ENCODE results near the gene BMPR2.
"Not testable (repeated sequence)": the region's sequence is repeated elsewhere in the genome, so short reads cannot be mapped to it uniquely, and the experiment has no call there.

Gene BMPR2

DNA sequence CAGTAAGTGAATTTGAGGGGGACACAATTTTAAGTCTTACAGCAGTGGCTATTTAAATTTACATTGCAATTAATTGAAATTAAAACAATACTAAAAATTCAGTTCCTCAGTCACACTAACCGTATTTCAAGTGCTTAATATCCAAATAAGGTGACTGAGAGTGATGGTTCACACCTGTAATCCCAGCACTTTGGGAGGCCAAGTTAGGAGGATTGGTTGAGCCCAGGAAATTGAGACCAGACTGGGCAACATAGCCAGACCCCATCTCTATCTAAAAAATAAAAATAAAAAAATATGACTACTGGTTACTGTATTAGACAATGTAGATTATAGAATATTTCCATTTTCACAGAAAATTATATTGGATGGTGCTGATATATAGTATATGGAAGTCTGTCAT, 79.0 kb downstream of the BMPR2 start:
- DNase-seq, result no peak

DNA sequence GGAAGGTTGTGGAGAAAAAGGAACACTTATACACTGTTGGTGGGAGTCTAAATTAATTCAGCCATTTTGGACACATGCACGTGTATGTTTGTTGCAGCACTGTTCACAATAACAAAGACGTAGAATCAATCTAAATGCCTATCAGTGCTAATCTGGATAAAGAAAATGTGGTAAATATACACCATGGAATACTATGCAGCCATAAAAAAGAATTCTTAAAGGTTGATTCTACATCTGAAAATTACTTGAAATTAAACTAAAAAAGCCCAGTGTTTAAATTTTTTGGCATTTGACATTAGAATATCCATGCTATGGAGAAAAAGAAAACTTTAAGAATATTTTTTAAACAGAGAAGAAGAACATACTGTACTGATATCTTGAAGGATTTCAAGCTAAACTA, 84.0 kb downstream of the BMPR2 start:
- no peak for DNase-seq

DNA sequence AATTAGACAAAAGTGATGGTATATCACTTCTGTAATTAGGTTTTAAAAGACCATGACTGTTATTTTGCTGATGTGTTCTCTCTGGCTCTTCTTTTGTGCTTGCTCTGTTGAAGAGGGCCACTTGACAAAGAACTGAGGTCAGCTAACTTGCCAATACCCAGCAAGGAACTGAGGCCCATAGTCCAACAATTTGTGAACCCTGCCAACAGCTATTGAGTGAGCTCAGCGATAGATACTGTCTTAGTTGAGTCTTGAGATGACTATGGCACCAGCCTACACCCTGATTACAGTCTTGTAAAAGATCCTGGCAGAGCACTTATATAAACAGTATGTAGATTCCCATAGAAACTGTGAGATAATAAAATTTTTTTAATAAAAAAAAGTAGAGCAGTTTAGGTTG, 103.0 kb downstream of the BMPR2 start:
- DNase-seq, result no peak

GRCh38 chr2:202479610-202480009, 103.5 kb downstream of the BMPR2 start:
- DNase-seq, result no peak

GRCh38 chr2:202486351-202486750, 110.2 kb downstream of the BMPR2 start:
- no peak for DNase-seq

DNA sequence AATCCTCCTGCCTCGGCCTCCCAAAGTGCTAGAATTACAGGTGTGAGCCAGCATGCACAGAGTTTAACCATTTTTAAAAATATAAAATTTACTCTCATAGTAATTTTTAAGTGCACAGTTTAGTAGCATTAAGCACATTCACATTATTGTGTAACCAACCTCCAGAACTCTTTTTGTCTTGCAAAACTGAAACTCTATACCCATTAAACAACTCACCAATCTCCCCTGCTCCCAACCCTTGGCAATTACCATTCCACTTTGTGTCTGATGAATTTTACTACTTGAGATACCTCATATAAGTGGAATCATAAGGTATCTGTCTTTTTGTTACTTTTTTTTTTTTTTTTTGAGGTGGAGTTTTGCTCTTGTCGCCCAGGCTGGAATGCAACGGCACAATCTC, 112.5 kb downstream of the BMPR2 start:
- DNase-seq, result no peak

DNA sequence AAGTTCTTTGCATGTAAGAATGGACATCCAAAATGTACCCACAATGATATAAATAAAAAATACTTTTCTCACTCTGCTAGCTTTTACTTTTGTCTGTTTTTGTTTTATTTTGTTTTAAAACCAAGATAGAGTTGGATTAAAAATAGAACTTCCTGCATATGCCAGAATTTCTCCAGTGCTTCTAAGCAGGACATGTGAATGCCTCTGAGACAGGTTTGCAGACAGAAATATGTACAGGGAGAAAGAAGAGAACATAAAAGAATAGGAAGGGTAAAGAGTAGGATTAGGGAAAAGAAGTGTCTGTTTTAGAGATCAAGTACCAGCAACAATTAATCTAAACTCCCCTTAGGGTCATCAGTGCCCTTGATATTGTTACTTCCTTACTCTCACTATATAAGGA, 114.4 kb downstream of the BMPR2 start:
- DNase-seq, result no peak

- DNase-seq, result no peak
Measured at GRCh38 chr2:202491514-202491913, 115.4 kb downstream of the BMPR2 start.

DNA sequence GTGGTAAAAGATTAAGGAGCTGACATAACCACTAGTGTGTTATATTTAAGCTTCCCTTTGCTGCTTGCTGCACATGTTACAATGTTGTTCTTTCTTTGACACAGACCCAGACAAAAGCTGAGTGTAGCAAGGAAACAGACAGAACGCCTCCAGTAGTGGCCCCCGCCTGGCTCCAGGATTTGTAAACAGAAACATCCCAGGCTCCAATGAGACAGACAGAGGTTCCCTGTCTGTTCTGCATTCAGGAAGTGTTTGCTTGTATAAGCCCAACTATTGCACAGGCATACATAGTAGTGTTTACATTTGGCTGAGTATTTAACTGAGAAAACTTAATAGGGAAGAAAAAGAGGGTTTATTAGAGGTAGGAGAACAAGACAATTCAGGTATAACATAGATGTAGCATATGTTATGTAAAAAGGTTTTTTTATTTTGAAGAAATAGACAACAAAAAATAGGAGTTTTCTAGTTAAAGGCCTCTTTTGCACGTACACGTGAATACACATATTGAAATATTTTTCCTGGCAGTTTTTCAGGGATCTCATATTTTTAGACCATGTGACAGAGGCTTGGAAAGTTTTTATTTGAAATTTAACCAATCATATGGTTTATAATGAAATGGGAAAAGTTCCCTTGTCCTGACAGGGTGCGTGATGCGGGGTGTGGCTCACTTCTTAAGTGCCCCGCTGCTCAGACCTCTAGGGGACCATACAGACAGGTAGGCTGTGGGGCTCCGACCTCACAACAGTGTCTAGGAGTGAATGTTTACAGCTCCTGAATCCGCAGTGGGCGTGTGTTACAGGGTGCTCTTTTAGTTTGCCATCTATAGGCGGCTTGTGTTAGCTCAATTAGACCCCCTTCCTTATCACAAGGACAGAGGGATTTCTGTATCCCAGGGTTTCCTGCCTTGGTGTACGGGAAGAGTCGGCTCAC, 118.4 kb downstream of the BMPR2 start:
- DNase-seq, result no peak

GRCh38 chr2:202495230-202495604, 119.1 kb downstream of the BMPR2 start:
- no peak for DNase-seq

GRCh38 chr2:202496835-202497472, 120.8 kb downstream of the BMPR2 start:
- DNase-seq, result not testable (repeated sequence)

- not testable (repeated sequence) for DNase-seq
Measured at GRCh38 chr2:202497473-202497866, 121.3 kb downstream of the BMPR2 start.

DNA sequence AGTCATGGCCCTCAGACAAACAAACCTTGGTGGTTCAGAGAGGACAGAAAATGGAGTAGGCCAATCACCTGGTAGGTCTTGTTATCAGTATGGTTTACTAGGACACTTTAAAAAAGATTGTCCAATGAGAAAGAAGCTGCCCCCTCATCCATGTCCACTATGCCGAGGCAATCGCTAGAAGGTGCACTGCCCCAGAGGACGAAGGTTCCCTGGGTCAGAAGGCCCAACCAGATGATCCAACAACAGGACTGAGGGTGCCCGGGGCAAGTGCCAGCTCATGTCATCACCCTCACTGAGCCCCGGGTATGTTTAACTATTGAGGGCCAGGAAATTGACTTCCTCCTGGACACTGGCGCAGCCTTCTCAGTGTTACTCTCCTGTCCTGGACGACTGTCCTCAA, 123.7 kb downstream of the BMPR2 start:
- DNase-seq, result not testable (repeated sequence)

DNA sequence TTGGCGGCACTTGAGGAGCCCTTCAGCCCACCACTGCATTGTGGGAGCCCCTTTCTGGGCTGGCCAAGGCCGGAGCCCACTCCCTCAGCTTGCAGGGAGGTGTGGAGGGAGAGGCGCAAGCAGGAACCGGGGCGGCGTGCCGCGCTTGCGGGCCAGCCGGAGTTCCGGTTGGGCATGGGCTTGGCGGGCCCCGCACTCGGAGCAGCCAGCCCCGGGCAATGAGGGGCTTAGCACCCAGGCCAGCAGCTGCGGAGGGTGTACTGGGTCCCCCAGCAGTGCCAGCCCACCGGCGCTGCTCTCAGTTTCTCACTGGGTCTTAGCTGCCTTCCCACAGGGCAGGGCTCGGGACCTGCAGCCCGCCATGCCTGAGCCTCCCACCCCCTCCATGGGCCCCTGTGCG, 127.1 kb downstream of the BMPR2 start:
- not testable (repeated sequence) for DNase-seq

GRCh38 chr2:202508686-202509085, 132.6 kb downstream of the BMPR2 start:
- DNase-seq, result no peak

- DNase-seq, result no peak
Measured at GRCh38 chr2:202510911-202511310, 134.8 kb downstream of the BMPR2 start.

DNA sequence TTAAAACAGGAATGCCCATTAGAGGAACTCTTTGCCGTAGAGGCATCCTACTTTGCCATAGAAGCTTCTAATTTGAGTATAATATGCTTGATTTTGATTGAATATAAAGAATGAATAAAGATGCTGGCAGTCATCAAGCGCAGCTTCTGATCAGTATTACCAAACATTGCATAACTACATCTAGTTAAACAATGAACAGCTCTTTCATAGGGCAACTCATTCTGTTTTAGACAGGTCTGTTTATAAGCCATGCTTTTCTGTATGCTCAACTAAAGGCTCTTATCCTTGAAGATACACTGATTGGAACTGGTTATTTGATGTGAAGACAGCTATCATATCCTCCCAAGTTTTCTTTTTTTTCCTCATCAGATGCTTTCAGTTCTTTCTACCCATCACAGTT, 136.0 kb downstream of the BMPR2 start:
- no peak for DNase-seq

DNA sequence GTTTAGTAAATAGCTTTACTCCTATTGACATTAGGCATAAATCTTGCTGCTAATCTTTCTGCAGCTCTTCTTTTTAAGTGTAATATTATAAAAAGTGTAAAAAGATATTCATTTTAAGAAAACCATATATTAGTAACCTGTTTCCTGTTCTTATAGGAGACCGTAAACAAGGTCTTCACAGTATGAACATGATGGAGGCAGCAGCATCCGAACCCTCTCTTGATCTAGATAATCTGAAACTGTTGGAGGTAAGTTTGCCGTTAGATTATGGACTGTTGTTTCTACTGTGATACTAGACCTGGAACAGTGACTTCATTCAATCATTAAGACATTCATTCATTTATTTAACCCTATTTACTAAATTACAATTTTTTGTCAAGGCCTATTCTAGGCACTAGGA, 138.6 kb downstream of the BMPR2 start:
- no peak for DNase-seq

DNA sequence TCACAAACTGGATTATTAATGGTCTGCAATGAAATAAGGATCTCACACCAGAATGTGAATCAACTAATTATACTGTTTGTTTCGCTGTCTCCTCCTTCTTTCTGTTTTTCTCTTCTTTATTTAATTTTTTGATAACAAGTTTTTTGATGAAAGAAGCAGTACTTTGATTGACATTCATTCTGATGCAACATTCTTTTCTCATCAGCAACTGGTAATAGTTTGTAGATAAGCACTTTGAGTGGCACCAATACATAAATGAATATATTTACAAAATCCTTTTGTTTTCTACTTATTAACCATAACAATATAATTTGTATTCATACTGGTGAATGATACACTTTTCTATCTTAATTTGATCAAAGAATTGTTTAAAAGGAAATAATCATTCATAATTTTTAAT, 143.3 kb downstream of the BMPR2 start:
- no peak for DNase-seq

DNA sequence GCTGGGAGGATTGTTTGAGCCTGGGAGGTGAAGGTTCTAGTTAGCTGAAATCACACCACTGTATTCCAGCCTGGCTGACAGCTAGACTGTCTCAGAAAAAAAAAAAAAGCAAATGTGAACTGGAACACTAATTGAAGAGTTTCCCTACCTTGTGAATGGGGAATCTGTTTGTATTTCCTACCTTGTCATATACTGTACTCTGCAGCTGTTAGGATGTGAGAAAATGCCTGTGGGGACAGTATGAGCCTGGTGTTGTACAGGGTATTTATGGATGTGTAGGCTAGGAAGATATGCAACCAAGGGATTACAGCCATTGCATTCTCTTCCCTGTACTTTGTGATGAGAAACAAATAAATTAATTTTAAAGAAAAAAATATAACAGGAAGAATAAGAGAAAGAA, 145.3 kb downstream of the BMPR2 start:
- DNase-seq, result no peak

GRCh38 chr2:202529389-202529788, 153.3 kb downstream of the BMPR2 start:
- no peak for DNase-seq

DNA sequence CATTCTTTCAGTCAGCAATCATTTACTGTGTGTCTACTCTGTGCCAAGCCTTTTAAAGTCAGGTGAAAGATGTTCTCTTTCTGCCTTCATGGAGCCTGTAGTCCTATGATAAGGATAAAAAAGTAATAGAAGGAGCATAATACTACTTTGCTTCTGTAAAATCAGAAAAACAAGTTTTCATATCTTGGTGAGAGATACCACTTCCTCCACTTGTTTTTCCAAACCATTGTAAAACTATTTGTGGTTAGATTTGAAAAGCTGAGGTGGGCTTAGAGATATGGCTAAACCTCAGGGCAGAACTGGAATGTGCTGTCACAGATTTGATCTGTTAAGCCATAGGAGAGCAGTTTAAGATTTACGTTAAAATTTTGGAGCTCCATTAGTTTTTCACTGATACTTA, 153.9 kb downstream of the BMPR2 start:
- no peak for DNase-seq

DNA sequence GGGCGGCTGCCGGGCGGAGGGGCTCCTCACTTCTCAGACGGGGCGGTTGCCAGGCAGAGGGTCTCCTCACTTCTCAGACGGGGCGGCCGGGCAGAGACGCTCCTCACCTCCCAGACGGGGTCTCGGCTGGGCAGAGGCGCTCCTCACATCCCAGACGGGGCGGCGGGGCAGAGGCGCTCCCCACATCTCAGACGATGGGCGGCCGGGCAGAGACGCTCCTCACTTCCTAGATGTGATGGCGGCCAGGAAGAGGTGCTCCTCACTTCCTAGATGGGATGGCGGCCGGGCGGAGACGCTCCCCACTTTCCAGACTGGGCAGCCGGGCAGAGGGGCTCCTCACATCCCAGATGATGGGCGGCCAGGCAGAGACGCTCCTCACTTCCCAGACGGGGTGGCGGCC, 159.2 kb downstream of the BMPR2 start:
- DNase-seq, result not testable (repeated sequence)

- no peak for DNase-seq
Measured at GRCh38 chr2:202541137-202541536, 165.0 kb downstream of the BMPR2 start.

- no peak for DNase-seq
Measured at GRCh38 chr2:202542142-202542541, 166.0 kb downstream of the BMPR2 start.
